Activated CD4-positive, CD25-positive, alpha-beta regulatory T cell treated with anti-CD3 and anti-CD28 coated beads, Interleukin-2, amount 50 U/mL, for 16 hours (primary cell): Measurements from ENCODE around the gene CD38.

Experiments used
- DNase-seq: peaks from one replicate; pipeline ENCODE4 v3.0.0-alpha.2; 2020; ENCODE audit warnings: low read depth, low spot score

Gene CD38

DNA sequence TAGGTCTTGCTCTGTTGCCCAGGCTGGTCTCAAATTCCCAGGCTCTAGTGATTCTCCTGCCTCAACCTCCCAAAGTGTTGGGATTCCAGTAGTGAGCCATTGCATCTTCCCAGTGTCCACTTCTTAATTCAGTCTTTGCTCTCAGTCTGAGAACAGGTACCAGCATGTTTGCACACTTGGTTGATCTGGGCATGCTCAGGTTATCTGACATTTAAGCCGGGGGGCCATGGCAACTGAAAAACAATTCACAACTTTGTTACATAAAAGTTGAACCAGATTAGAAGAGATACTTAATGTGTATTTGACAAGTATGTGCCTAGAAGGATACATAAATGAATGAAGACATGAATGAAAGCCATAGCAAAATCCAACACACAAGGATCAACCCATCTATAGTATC lies 121.4 kb downstream of the CD38 start:
- DNase-seq = no peak

DNA sequence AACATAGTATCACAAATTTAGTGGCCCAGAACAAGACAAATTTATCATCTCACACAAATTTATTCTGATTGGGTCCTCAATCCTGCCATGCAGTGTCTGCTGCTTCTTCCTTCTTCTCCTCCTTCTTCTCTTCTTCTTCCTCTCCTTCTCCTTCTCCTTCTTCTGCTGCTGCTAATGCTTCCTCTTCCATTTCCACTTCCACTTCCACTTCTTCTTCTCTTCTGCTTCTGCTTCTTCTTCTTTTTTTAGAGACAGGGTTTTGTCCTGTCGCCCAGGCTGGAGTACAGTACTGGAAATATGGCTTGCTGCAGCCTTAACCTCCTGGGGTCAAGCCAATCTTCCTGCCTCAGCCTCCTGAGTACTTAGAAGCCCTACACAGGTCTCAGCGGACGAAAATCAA lies 122.9 kb downstream of the CD38 start:
- DNase-seq = no peak

DNA sequence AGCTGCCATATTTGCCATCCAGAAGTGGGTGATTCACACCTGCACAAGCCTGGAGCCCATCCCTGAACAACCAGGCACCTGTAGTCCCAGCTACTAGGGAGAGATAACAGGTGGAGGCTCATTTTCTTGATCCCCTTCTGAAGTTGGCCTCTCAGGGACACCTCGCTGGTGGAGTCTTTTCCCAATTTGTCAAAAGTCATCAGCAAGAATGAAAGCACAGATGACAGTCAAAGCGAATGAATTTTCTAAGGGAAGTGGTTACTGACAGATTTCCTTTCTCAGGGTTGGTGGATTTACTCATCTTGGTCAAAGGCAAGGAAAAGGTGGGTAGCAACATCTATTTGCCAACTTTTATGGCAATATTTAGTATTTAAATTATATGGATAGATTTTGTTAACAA lies 123.9 kb downstream of the CD38 start:
- no peak for DNase-seq

DNA sequence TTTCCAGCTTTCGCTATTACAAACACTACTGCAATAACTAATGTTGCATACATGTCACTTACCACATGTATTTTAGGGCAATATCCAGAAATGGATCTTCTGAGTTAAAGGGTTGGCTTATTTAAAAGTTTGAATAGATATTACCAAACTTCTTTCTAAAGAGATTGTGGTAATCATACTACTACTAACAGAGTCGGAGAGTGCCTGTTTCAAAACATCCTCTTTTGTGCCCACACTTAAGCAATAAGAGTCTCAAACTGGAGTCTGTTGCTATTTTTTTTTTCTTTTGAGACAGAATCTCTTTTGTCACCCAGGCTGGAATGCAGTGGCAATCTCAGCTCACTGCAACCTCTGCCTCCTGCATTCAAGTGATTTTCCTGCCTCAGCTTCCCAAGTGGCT lies 124.6 kb downstream of the CD38 start:
- no peak for DNase-seq
